GM19467 (cell line): ENCODE results near the gene MRGPRF.

ENCODE experiments used
- ATAC-seq: cut with Tn5 transposase; IDR thresholded peaks from one replicate; pipeline ENCODE4 v1.9.1; 2021; ENCODE audit warnings: mild to moderate bottlenecking, moderate library complexity; ENCODE audit not compliant: unreplicated experiment

Gene MRGPRF

DNA sequence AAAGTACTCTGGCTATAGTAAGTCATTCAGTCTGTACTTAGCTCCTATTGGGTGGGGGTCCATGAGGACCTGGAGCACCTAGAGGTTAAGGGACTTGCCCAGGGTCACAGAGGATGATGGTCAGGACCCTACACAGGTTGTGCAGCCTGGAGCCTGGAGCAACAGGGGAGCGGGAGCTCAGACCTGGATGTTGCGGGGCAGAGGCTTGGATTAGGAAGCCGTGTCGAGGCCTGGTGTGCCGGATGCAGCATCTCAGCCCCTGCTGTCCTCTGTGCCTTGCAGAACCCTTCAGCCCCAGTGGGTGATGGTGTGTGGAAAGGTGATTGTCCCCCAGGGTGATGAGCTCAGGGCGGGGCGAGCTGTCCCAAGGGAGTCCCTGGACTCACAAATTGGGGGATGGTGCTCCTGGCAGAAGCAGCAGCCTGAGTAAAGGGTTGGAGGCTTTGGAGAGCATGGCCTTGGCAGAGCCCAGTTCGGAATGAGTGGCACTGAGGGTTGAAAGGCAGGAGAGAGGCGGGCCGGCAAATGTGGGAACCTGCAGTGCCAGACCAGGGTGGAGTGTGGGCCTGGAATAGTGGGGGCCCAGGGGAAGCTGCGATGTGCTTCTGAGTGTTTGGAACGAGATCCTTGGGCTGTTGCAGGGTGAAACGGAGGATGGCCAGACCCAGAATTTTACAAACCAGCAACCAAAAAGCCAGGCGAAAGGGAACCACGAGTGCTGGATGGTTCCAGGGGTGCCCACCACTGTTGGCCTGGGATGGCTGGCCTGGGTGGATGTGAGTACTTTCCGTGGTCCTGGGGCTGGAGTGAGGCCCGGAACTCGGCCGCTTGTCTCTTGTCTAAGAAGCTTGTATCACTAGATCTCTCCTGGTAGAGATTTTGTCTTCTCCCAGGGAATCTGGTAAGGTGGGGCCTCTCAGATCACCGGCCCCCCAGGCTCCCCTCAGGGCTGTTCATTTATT lies 38.6 kb upstream of the MRGPRF start:
- no peak for ATAC-seq

DNA sequence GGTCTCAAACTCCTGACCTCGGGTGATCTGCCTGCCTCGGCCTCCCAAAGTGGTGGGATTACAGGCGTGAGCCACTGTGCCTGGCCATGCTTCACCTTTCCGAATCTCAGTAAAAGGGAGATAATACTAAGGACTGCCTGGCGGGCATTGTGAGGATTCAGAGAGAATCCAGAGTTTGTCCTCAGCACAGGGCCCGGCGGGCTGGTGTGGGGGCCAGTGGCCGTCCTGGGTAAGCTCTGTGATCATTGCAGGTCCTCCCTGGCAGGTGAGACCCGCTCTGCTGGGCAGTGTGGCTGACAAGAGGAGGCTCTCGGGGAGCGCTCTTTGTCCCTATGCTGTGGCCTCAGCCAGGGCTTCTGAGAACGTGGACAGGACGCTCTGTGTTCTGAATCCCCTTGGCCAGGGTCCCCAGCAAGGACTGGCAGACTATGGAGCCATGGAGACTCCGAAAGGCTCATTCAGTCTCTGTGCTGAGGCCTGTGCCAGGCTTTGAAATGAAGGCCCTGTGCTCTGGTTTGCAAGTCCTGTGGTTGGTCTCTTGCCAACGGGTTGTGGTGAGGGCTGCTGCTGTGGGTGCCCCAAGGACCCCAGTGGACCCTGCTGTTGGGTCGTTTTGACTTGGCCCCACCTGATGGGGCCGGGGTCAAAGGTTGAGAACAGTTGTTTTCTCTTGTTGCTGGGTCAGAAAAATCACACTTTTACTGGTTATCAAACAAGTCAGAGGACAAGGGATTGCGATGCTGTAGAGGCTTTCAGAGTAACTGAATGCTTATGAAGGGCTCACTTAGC lies 37.7 kb upstream of the MRGPRF start:
- no peak for ATAC-seq

DNA sequence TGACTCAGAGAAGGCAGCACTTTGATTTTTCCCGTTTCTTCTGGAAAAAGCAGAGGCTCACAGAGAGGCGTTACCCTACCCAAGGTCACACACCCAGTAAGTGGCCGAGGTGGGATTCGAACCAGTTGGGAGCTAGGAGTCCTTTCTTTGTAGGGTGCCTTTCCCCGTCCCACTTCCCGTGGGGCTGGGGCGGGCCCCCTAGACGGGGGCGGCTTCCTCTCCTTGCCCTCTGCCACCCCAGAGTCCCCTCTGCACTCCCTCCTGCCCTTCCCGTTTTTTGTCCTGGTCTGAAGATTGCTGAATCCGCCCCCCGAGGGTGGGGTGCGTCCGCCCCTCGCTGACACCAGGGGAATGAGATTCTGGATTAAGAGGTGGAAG lies 36.4 kb upstream of the MRGPRF start:
- no peak for ATAC-seq

GRCh38 chr11:69048694-69049489 lies 35.8 kb upstream of the MRGPRF start, which contains the start of gene TPCN2:
Gene TPCN2 (plus strand): TSS chr11:69048932. CDS start chr11:69048998, 66 bp downstream.
- peak; percentile 76 for ATAC-seq

DNA sequence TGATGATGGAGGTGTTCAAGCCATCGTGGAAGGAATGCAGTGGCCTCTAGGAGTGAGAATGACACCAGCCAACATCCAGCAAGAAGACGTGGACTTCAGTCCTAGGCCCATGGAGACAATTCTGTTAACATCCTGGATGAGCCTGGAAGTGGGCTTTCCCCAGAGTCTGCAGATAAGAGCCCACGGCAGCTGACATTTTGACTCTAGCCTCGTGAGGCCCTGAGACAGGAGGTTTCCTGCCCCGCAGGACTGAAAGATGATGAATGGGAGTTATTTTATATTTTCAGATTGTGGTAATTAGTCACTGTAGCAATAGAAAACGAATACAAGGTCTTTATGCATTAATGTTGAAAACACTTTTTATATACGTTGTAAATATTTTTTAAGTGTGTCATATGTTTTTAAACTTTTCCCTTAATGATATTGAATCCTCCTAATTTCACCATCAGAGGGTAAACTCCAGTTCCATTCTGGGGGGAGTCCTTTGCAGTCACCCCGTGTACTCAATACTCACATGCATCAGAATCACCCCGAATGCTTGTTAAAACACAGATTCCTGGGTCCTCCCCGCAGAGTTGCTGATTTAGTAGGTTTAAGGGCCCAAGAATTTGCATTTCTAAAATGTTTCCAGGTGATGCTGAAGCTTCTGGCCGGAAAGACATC lies 35.1 kb upstream of the MRGPRF start:
- ATAC-seq = no peak

GRCh38 chr11:69044111-69045013 lies 31.3 kb upstream of the MRGPRF start:
- ATAC-seq = no peak

GRCh38 chr11:69041516-69041915 lies 28.5 kb upstream of the MRGPRF start:
- ATAC-seq = no peak

- ATAC-seq = no peak
These were observed 27.7 kb upstream of the MRGPRF start for GRCh38 chr11:69040581-69041260.

DNA sequence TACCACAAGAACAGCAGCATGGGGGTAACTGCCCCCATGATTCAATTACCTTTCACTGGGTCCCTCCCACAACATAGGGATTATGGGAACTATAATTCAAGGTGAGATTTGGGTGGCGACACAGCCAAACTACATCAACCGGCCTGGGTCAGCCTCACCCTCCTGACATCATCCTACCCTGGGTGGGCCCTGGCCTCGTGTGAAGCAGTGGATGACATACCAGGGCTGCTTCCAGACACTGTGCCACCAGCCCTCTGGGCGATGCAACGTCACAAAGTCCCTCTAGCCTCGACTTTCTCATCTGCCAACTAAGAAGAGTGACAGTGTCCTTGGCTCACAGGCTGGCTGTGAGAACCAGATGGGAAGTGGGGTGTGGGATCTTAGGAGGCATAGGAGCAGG lies 27.0 kb upstream of the MRGPRF start:
- no peak for ATAC-seq

- no peak for ATAC-seq
These were observed 26.5 kb upstream of the MRGPRF start for GRCh38 chr11:69039501-69039900.

- ATAC-seq = no peak
These were observed 24.5 kb upstream of the MRGPRF start for GRCh38 chr11:69037544-69037943.

- no peak for ATAC-seq
These were observed 24.0 kb upstream of the MRGPRF start for GRCh38 chr11:69037074-69037473.

GRCh38 chr11:69035946-69036340 lies 22.9 kb upstream of the MRGPRF start:
- no peak for ATAC-seq

- no peak for ATAC-seq
These were observed 22.3 kb upstream of the MRGPRF start for GRCh38 chr11:69035150-69035945.

DNA sequence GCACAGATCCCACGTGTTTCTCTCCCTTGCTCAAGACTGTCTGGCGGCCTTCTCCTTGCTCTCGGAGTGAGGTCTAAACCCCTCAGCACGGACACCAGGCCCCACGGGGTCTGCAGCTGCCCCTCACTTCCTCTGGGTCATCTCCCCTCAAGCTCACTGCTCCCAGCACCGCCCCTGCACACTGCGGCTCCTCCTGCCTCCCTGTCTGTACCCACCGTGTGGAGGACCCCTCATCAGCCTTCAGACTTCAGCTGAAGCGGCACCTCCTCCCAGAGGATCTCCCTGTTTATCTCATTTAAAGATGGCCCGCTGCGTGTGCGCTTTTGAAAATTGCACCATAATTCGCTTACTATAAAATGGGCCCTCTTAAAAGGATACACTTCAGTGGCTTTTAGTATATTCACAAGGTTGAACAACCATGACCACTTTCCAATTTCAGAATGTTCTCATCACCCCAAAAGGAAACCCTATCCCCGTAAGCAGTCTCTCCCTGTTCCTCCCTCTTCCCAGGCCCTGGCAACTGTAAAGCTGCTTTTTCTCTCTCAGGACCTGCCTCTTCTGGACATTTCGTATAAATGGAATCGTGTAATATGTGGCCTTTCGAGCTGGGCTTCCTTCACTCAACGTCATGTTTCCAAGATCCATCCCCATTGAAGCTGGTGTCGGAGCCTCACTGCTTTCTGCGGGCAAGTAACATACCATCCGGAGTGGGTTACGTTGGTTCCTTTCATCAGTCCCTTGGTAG lies 21.2 kb upstream of the MRGPRF start:
- no peak for ATAC-seq

GRCh38 chr11:69033431-69033830 lies 20.4 kb upstream of the MRGPRF start:
- ATAC-seq = no peak

DNA sequence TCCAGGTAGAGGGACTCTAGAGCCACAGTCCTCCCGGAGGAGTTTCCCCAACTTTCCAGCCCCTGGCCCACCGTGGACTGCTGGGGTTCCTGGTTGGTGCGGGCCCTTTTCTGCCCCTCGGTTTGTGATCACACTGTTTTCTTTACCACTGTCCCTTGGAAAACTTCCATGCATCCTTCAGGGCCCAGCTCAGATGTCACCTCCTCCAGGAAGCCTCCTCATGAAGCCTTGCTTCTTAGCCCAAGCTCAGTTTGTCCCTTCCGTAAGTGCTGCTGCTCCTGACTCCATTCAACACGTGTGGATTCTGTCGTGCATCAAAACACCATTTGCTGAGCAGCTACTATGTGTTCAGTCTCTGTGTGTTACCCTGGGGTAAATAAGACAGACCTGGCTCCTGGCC lies 19.8 kb upstream of the MRGPRF start:
- no peak for ATAC-seq
